Activated T-cell treated with anti-CD3 and anti-CD28 coated beads, Interleukin-2, amount 50 U/mL, for 24 hours (primary cell): ENCODE data around the gene FBXL20.
A peak's percentile ranks its signal among the peaks of the same experiment; 100 is the strongest.

Source experiments
- DNase-seq: peaks from one replicate; pipeline ENCODE4 v3.0.0-alpha.2; 2020
- H3K27ac Mint-ChIP-seq: 2 replicates; pipeline ENCODE4 v1.8.0; 2020; ENCODE audit warnings: mild to moderate bottlenecking, mixed read lengths
- H3K27me3 Mint-ChIP-seq: 2 replicates; pipeline ENCODE4 v1.8.0; 2020; ENCODE audit warnings: mixed read lengths
- H3K36me3 Mint-ChIP-seq: 2 replicates; pipeline ENCODE4 v1.8.0; 2020; ENCODE audit warnings: low read depth, mixed read lengths
- H3K4me1 Mint-ChIP-seq: 2 replicates; pipeline ENCODE4 v1.8.0; 2020; ENCODE audit warnings: low read depth, mixed read lengths
- H3K4me3 Mint-ChIP-seq: 2 replicates; pipeline ENCODE4 v1.8.0; 2020; ENCODE audit warnings: mild to moderate bottlenecking, moderate library complexity, mixed read lengths
- H3K9me3 Mint-ChIP-seq: 2 replicates; pipeline ENCODE4 v1.8.0; 2020; ENCODE audit warnings: mixed read lengths

FBXL20 gene

GRCh38 chr17:39225308-39225958 lies 176.0 kb downstream of the FBXL20 start, which contains the start of gene STAC2:
TSS of gene STAC2 (minus strand) at chr17:39225945. CDS start at chr17:39225502, 443 bp downstream.
- DNase-seq: no peak
- Mint-ChIP-seq H3K27ac (no peak within 1 kb of the TSS), H3K4me1 (peaks cover 8% of the 10 kb centered on the region), H3K36me3 (no peaks in the 10 kb centered on the region), H3K4me3 (peak within 1 kb of the TSS; percentile 72), H3K9me3 (no peaks in the 10 kb centered on the region), H3K27me3 (peaks cover 55% of the 10 kb centered on the region)

DNA sequence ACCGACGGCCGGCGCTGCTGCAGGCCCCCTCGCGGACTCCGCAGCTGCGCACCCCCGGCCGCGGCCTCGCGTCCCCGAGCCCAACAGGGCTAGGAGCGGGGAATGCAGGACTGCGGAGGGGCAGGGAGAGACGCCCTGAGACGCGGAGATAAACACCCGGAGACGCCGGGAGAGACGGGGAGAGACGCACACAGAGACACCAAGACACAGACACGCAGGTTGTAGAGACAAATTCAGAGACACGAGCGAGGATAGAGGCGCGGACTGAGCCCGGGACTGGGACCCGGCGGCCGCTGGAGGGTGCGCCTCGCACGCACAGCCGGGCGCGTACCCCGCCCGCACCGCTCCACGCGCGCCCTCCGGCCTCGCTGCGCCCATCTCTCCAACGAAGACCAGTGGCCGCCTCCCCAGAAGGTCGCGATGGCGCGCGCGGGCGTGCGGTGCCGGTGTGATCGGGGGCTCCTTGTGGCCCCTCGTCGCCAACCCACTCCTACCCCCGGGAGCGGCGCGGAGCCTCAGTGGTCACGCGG lies 176.6 kb downstream of the FBXL20 start:
- Mint-ChIP-seq H3K36me3 (no peaks in the 10 kb centered on the region), H3K4me1 (peaks cover 8% of the 10 kb centered on the region), H3K9me3 (no peaks in the 10 kb centered on the region), H3K27me3 (peaks cover 55% of the 10 kb centered on the region), H3K4me3 (peak overlapping the region; percentile 62), H3K27ac (no peak overlapping the region)
- no peak for DNase-seq

- peaks cover 8% of the 10 kb centered on the region for H3K4me1 Mint-ChIP-seq
- no peak overlapping the region for H3K4me3 Mint-ChIP-seq
- no peaks in the 10 kb centered on the region for H3K9me3 Mint-ChIP-seq
- DNase-seq: no peak
- no peaks in the 10 kb centered on the region for H3K36me3 Mint-ChIP-seq
- H3K27ac Mint-ChIP-seq: no peak overlapping the region
- H3K27me3 Mint-ChIP-seq: peaks cover 48% of the 10 kb centered on the region
Observed at GRCh38 chr17:39223907-39224777, 177.3 kb downstream of the FBXL20 start.

- Mint-ChIP-seq H3K4me1 (peaks cover 8% of the 10 kb centered on the region), H3K27me3 (peaks cover 48% of the 10 kb centered on the region), H3K36me3 (no peaks in the 10 kb centered on the region), H3K27ac (no peak overlapping the region), H3K4me3 (no peak overlapping the region), H3K9me3 (no peaks in the 10 kb centered on the region)
- DNase-seq: no peak
Observed at GRCh38 chr17:39222866-39223834, 178.3 kb downstream of the FBXL20 start.

- H3K27ac Mint-ChIP-seq: no peak overlapping the region
- no peaks in the 10 kb centered on the region for H3K9me3 Mint-ChIP-seq
- peaks cover 10% of the 10 kb centered on the region for H3K4me1 Mint-ChIP-seq
- no peak for DNase-seq
- H3K4me3 Mint-ChIP-seq: no peak overlapping the region
- H3K27me3 Mint-ChIP-seq: peaks cover 40% of the 10 kb centered on the region
- no peaks in the 10 kb centered on the region for H3K36me3 Mint-ChIP-seq
Observed at GRCh38 chr17:39222151-39222550, 179.3 kb downstream of the FBXL20 start.

- DNase-seq: no peak
- H3K27ac Mint-ChIP-seq: no peak overlapping the region
- H3K9me3 Mint-ChIP-seq: no peaks in the 10 kb centered on the region
- peaks cover 10% of the 10 kb centered on the region for H3K4me1 Mint-ChIP-seq
- H3K36me3 Mint-ChIP-seq: no peaks in the 10 kb centered on the region
- no peak overlapping the region for H3K4me3 Mint-ChIP-seq
- H3K27me3 Mint-ChIP-seq: peaks cover 41% of the 10 kb centered on the region
Observed at GRCh38 chr17:39221572-39221971, 179.9 kb downstream of the FBXL20 start.

DNA sequence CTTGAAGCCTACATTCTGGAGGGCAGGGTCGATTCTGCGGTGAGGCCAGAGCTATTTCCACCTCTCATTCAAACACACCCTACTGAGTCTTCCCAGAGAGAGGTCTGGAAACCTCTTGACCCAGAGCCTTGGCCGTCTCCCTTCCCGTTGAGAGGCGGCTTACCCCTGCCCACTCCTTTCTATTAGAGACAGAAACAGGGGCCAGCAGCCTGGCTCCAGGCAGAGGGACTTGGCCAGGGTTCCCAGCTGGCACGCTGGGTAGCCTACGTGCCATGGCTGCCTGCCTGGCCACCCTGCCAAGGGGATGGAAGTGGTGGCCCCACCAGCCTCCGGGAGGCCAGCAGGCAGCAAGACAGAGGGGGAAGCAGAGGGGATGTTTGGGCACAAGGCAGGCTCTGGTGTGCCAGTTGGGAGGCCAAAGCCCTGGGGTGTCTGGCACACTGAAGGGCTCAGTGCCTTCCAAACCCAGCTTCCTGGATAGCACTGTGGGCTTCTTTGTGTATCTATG lies 181.7 kb downstream of the FBXL20 start:
- Mint-ChIP-seq H3K27me3 (peaks cover 39% of the 10 kb centered on the region), H3K9me3 (no peaks in the 10 kb centered on the region), H3K36me3 (no peaks in the 10 kb centered on the region), H3K4me1 (peaks cover 3% of the 10 kb centered on the region), H3K4me3 (no peak overlapping the region), H3K27ac (no peak overlapping the region)
- no peak for DNase-seq

GRCh38 chr17:39218906-39219305 lies 182.5 kb downstream of the FBXL20 start:
- H3K36me3 Mint-ChIP-seq: no peaks in the 10 kb centered on the region
- no peaks in the 10 kb centered on the region for H3K9me3 Mint-ChIP-seq
- peaks cover 2% of the 10 kb centered on the region for H3K4me1 Mint-ChIP-seq
- H3K27ac Mint-ChIP-seq: no peak overlapping the region
- H3K27me3 Mint-ChIP-seq: peaks cover 32% of the 10 kb centered on the region
- H3K4me3 Mint-ChIP-seq: no peak overlapping the region
- no peak for DNase-seq

GRCh38 chr17:39217734-39218369 lies 183.6 kb downstream of the FBXL20 start:
- Mint-ChIP-seq H3K4me1 (peaks cover 2% of the 10 kb centered on the region), H3K27ac (no peak overlapping the region), H3K9me3 (no peaks in the 10 kb centered on the region), H3K4me3 (no peak overlapping the region), H3K36me3 (no peaks in the 10 kb centered on the region), H3K27me3 (peaks cover 24% of the 10 kb centered on the region)
- DNase-seq: no peak

- Mint-ChIP-seq H3K9me3 (no peaks in the 10 kb centered on the region), H3K27me3 (peaks cover 22% of the 10 kb centered on the region), H3K27ac (no peak overlapping the region), H3K4me3 (no peak overlapping the region), H3K36me3 (no peaks in the 10 kb centered on the region), H3K4me1 (peaks cover 16% of the 10 kb centered on the region)
- no peak for DNase-seq
Observed at GRCh38 chr17:39213852-39214251, 187.6 kb downstream of the FBXL20 start.

DNA sequence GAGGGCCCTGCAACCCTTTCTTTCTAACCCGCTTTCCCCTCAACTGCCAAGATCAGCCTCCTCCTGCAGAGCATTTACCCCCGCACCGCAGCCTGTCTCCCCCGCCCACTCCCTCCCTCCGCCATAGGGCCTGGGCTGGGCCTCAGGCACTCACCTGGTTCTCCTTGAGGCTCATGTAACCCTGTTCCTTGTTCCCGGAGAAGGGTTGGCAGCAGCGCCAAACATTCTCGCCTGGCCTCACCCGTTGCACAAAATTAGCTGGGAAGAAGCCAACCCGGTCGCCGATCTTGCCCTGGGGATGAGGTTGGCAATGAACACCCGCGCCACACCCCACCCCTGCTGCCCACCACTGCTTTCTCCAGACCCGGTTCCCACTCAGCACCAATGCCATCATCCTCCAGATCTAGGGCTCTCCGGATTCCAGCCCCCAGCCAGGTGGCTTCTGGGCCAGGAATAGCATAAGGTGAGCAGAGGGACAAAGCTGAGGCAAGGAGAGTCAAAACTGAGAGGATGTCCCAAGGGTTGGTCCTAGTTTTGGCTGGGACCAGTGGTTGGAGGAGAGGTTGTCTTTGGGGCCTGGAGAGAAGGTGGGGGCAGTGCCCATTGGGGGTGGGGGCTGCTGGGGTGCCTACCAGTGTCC lies 188.5 kb downstream of the FBXL20 start:
- H3K9me3 Mint-ChIP-seq: no peaks in the 10 kb centered on the region
- H3K27ac Mint-ChIP-seq: no peak overlapping the region
- DNase-seq: no peak
- peaks cover 18% of the 10 kb centered on the region for H3K27me3 Mint-ChIP-seq
- no peaks in the 10 kb centered on the region for H3K36me3 Mint-ChIP-seq
- H3K4me3 Mint-ChIP-seq: no peak overlapping the region
- H3K4me1 Mint-ChIP-seq: peaks cover 22% of the 10 kb centered on the region

DNA sequence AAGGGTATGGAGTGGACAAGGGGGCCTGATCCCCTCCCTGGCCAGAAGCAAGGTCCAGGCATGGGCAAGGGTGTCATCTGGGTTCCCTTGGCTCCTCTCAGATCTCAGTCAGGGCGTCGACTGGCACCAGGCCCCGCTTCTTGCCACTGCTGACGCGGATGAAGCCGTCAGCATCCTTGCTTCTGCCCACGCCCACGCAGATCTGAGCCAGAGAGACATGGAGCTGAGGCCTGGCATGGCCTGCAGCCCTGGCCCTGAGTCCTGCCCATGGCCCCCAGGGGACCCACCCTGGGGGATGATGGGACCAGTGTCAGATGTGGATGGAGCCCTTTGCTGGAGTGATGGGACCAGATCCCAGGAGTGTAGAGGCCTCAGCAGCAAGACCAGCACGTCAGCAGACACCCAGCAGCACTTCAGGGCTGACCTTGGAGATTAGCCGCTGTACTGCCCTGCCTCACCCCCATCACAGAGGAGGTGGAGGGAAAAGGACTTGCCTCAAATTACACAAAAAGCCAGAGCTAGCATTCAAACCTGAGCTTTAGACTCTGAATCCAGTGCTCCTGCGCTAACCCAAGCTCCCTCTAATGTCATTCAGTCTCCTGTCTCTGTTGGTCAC lies 189.1 kb downstream of the FBXL20 start:
- no peaks in the 10 kb centered on the region for H3K36me3 Mint-ChIP-seq
- H3K4me1 Mint-ChIP-seq: peaks cover 27% of the 10 kb centered on the region
- H3K4me3 Mint-ChIP-seq: no peak overlapping the region
- H3K27me3 Mint-ChIP-seq: peaks cover 18% of the 10 kb centered on the region
- DNase-seq: no peak
- H3K27ac Mint-ChIP-seq: no peak overlapping the region
- no peaks in the 10 kb centered on the region for H3K9me3 Mint-ChIP-seq

DNA sequence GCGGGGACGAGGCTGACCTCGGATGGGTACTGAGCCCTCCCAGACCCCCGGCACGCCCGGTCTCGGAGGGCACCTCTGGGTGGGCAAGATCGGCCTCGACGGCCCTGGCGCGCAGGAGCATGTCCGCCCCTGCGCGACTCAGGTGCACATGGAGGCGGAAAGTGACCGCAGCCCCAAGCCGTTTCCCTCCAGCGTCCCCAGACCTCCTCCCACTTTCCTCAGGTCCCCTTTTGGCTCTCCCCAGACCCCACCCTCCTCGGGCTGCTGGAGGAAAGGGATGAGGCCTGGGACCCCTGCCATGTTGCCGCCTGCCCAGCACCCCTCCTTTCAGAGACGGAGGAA lies 191.4 kb downstream of the FBXL20 start:
- no peak for DNase-seq
- Mint-ChIP-seq H3K9me3 (no peaks in the 10 kb centered on the region), H3K4me3 (peak overlapping the region; percentile 44), H3K36me3 (peaks cover 4% of the 10 kb centered on the region), H3K27ac (peak overlapping the region; percentile 40), H3K27me3 (peaks cover 5% of the 10 kb centered on the region), H3K4me1 (peaks cover 36% of the 10 kb centered on the region)
